Activated T-cell treated with anti-CD3 and anti-CD28 coated beads for 1 hour (primary cell): ENCODE results near the gene UBE2E2.
"Not testable (repeated sequence)": the region's sequence is repeated elsewhere in the genome, so short reads cannot be mapped to it uniquely, and the experiment has no call there.

Source experiments
- DNase-seq: peaks from one replicate; pipeline ENCODE4 v3.0.0-alpha.2; 2020; ENCODE audit warnings: low read depth

Gene UBE2E2

DNA sequence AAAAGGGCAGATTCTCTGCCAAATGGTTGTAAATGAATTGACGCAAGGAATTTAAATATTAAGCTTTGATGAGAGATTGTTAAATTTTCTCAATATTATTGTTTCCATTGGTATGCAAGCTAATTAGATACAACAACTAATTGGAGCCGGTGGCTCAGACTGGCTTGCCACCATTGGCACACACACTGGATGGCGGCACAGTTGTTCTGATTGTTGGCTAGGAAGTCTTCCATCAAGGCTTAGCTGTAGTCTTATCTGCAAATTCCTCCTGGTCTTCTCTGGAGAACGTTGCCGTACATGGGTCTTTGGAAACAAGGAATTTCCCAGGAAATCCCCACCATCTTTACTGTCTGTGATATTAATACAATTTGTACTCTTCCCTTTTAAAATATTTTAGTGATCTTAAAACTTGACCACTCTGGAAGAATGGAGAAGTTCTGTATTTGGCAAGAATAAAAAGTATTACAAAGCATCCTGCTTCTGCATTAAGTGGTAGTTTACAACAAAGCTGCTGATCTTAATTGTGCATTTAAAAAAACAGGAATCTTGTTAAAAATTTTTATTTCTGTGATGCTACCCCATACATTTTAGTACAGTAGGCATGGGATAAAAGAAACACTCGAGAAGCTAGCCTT is 126.5 kb downstream of the UBE2E2 start:
- DNase-seq: no peak

- no peak for DNase-seq
Observed at GRCh38 chr3:23330568-23330967, 127.4 kb downstream of the UBE2E2 start.

- DNase-seq: no peak
Observed at GRCh38 chr3:23331141-23331935, 128.2 kb downstream of the UBE2E2 start.

GRCh38 chr3:23333633-23334032 is 130.5 kb downstream of the UBE2E2 start:
- no peak for DNase-seq

- not testable (repeated sequence) for DNase-seq
Observed at GRCh38 chr3:23336853-23337252, 133.7 kb downstream of the UBE2E2 start.

GRCh38 chr3:23341147-23341838 is 138.2 kb downstream of the UBE2E2 start:
- DNase-seq: no peak

- DNase-seq: no peak
Observed at GRCh38 chr3:23342343-23342742, 139.2 kb downstream of the UBE2E2 start.

GRCh38 chr3:23343509-23343908 is 140.4 kb downstream of the UBE2E2 start:
- no peak for DNase-seq

DNA sequence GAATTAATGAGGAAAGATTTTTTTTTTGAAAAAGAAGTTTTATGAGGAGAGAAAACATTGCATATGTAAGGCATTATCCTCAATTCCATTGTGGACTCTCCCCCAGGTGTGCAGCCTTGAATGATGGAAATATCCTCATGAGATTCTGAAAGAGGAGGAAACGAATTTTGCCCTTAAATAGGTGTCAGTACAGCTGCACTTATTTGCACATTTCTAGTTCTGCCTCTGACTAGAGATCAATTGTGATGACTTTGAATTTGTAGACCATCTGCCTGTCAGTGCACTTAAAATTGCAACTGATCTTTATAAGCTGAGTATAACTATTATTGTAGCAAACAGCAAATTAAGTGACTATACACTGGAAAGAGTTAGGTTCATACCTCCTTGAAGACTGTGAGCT is 141.8 kb downstream of the UBE2E2 start:
- no peak for DNase-seq

GRCh38 chr3:23349444-23349843 is 146.3 kb downstream of the UBE2E2 start:
- DNase-seq: not testable (repeated sequence)

- DNase-seq: no peak
Observed at GRCh38 chr3:23356169-23356568, 153.0 kb downstream of the UBE2E2 start.

DNA sequence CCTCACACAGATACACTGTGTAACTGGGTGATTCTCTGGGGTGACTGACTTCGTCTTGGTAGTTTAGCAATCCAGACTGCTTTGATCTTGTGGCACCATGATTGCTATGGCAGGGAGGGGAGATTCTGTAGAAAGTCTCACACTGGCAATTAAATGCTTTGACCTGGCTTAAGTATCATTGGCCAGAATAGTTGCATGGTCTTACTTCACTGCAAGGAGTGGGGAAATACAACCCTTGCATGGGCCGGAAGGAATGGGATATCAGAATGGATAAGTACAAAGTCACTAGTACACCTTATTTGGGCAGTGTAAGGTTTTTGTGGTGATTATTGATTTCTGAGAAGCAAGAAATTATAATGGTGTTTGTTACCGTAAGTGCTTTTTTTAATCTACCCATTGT is 153.8 kb downstream of the UBE2E2 start:
- no peak for DNase-seq

GRCh38 chr3:23359116-23359515 is 156.0 kb downstream of the UBE2E2 start:
- no peak for DNase-seq

DNA sequence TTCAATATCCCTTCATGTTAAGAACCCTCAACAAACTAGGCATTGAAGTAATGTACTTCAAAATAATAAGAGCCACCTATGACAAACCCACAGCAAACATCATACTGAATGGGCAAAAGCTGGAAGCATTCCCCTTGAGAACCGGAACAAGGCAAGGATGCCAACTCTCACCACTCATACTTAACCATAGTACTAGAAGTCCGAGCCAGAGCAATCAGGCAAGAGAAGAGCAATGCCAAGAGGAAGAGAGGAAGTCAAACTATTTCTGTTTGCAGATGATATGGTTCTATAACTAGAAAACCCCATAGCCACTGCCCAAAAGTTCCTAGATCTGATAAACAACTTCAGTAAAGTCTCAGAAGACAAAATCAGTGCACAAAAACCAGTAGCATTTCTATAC is 161.9 kb downstream of the UBE2E2 start:
- DNase-seq: no peak

- no peak for DNase-seq
Observed at GRCh38 chr3:23368731-23369130, 165.6 kb downstream of the UBE2E2 start.

DNA sequence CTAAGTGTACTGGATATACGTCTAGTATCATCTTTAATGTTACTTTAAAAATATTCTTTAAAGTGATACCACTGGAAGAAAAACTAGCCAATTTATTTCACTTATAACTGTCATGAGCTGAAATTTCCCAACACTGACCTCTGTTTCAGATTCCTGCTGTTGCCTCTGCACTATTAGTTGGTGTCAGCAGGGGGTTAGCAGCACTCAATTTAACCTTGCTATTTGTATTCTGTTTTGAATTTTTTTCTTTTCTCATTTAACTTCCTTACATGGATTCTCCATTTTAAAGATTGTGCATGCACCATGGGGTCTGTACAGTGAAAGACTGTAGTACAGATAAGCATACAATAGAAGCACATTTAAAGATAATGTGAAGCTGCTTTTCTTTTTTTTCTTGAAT is 169.2 kb downstream of the UBE2E2 start:
- DNase-seq: no peak

DNA sequence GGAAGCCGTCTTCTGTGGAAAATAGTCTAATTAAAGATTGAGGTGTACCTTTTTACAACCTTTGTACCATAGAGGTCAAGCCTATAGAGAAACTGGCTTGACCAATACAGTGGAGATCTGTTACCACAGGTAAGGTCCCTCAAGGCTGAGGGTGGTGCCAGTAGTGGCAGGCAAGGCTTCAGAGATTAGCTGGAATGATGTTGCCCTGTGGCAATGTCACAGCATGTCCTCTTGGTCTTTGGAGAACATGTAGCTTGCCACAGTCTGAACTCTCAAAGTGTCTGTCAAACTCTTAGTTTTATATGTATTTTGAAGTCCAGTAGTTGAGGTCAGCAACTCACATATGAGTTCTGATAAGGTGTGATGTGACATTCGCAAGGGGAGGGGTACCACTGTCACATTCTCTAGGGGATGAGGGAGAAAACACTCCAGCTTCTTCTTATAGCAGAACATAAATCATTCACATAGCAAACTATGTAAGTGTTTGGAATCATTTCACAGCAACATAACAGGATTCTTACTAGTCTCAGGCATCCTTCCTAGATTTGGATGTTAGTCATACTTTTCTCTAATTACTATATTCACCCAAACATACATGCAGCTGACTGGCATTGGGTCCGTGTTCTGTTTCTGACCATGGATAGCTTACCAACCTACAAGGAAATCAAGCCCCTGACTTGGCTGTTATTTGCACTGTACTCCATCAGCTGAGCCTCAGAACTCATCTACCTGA is 173.6 kb downstream of the UBE2E2 start:
- DNase-seq: no peak

DNA sequence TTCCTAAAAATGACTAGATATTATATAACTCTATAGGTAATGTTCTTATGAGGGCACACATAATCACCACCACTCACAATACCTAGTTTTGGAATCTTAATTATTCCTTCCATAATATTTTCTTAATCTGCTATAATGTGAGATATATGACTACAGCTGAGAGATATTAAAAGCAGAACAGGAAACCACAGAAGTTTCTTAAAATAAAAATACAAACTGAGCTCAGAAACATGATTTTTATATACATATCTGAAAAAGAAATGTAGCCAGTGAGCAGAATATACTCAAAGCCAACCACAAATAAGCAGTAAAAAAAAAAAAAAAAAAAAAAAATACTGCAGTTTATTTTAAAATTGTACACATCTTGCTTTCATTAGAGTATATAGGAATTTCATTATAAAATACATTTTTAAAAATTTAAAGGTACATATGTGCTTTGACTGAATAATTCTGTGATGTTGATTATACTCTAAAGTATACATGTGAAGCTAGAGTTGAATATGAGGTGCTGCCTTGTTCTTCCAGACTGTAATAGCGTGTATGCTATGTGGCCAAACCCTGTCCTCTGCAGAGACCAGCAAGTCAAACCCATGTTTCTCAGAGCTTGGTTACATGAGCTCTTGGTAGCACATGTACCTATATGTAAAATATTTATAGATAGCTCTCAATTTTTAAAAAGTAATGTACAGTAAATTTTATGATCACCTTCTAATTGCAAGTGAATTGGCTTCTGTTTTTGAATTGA is 175.0 kb downstream of the UBE2E2 start:
- DNase-seq: no peak

DNA sequence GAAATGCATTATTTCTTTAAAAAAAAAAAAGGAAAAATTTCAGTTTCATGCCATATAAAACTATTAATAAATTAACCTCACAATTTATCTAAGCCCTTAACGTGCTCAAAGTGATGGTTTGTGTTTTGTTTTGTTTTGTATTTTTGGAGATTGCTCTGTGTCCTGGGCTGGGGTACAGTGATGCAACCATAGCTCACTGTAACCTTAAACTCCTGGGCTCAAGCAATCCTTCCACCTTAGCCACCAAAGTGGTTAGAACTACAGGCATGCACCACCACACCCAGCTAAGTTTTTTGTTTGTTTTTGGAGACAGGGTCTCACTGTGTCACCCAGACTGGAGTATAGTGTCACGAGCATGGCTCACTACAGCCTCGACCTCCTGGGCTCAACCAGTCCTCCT is 180.7 kb downstream of the UBE2E2 start:
- DNase-seq: no peak

DNA sequence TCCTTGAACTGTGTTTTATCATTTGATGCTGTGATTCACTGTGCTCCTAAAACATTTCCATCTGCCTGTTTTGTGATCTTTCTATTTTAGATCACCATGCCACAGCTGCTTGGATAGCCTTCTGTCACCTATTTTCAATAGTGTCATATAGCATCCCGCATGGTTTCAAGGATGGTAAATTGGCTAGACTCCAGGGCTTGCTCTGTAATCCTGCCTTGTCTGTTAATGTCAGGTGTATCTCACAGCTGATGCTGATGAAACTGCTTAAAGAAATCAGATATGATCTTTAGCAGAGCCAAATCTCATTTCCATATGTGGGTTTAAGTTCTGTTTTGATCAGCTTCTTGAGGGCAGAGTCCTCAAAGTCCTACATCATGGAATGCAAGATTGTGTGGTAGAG is 182.2 kb downstream of the UBE2E2 start:
- no peak for DNase-seq

- DNase-seq: no peak
Observed at GRCh38 chr3:23387286-23387918, 184.3 kb downstream of the UBE2E2 start.
